Liver (tissue), 9 donors: ENCODE results near the gene NDP. TPM values are rescaled to one million over a fixed set of nuclear protein-coding genes. Genes with fewer than 3 reads are reported as not detected.
A peak's percentile ranks its signal among the peaks of the same experiment; 100 is the strongest.

Source experiments
- DNase-seq: peaks from one replicate; pipeline ENCODE4 v3.0.0-alpha.2; 2017; ENCODE audit warnings: low spot score
- H3K27ac ChIP-seq, 2 donors: one replicate each; pipeline ENCODE4 v1.7.0; 2013; ENCODE audit warnings: inconsistent platforms in 2 of 2, low read length in 2 of 2, control low read depth in 1 of 2, low read depth in 1 of 2, mild to moderate bottlenecking in 1 of 2
- H3K27me3 ChIP-seq, 4 donors: one replicate each; pipeline versions ENCODE4 v1.6.1 to v1.7.0; 2013; ENCODE audit warnings: low read length in 3 of 4, inconsistent platforms in 1 of 4, mild to moderate bottlenecking in 1 of 4, moderate library complexity in 1 of 4; ENCODE audit not compliant: control insufficient read depth in 4 of 4, insufficient read depth in 4 of 4
- H3K36me3 ChIP-seq, 4 donors: one replicate each; pipeline versions ENCODE4 v1.6.1 to v1.7.0; 2013; ENCODE audit warnings: low read length in 3 of 4, mild to moderate bottlenecking in 3 of 4, low read depth in 1 of 4, moderate library complexity in 1 of 4; ENCODE audit not compliant: control insufficient read depth in 4 of 4, insufficient read depth in 3 of 4
- H3K4me1 ChIP-seq, 4 donors: one replicate each; pipeline versions ENCODE4 v1.6.1 to v1.7.0; 2013; ENCODE audit warnings: low read length in 3 of 4, mild to moderate bottlenecking in 3 of 4, moderate library complexity in 1 of 4; ENCODE audit not compliant: control insufficient read depth in 4 of 4, insufficient read depth in 4 of 4
- H3K4me3 ChIP-seq, 3 donors: one replicate each; pipeline versions ENCODE4 v1.6.1 to v1.7.0; 2013; ENCODE audit warnings: low read length in 3 of 3, control low read depth in 1 of 3, low read depth in 1 of 3, mild to moderate bottlenecking in 1 of 3
- H3K9ac ChIP-seq, 2 donors: one replicate each; pipeline ENCODE4 v1.7.0; 2013; ENCODE audit warnings: low read length in 2 of 2, mild to moderate bottlenecking in 2 of 2, moderate library complexity in 2 of 2, control low read depth in 1 of 2, low read depth in 1 of 2
- H3K9me3 ChIP-seq, 4 donors: one replicate each; pipeline versions ENCODE4 v1.6.1 to v1.7.0; 2013; ENCODE audit warnings: low read length in 3 of 4; ENCODE audit not compliant: control insufficient read depth in 4 of 4
- EGR1 ChIP-seq, 2 donors: IDR thresholded peaks; 2 replicates each; pipeline ENCODE4 v1.6.1; 2016 to 2018; ENCODE audit warnings: antibody characterized with exemption in 2 of 2, low read depth in 2 of 2
- FOXA1 ChIP-seq: IDR thresholded peaks from 2 replicates; pipeline ENCODE4 v1.6.1; 2016; ENCODE audit warnings: antibody characterized with exemption
- FOXA2 ChIP-seq: IDR thresholded peaks from 2 replicates; pipeline ENCODE4 v1.6.1; 2016; ENCODE audit warnings: antibody characterized with exemption
- GABPA ChIP-seq, 2 donors: IDR thresholded peaks in 1 of 2; conservative IDR thresholded peaks in 1 of 2; 2 replicates each; pipeline ENCODE4 v1.6.1; 2016; ENCODE audit warnings: antibody characterized with exemption in 2 of 2, mild to moderate bottlenecking in 1 of 2, moderate library complexity in 1 of 2
- HNF4A ChIP-seq, 2 donors: conservative IDR thresholded peaks; 2 replicates each; pipeline ENCODE4 v1.6.1; 2016; ENCODE audit warnings: antibody characterized with exemption in 2 of 2, mild to moderate bottlenecking in 2 of 2
- HNF4G ChIP-seq: IDR thresholded peaks from 2 replicates; pipeline ENCODE4 v1.6.1; 2016; ENCODE audit warnings: antibody characterized with exemption
- JUND ChIP-seq, 2 donors: IDR thresholded peaks; 2 replicates each; pipeline ENCODE4 v1.6.1; 2016; ENCODE audit warnings: antibody characterized with exemption in 2 of 2
- MAX ChIP-seq: IDR thresholded peaks from 2 replicates; pipeline ENCODE4 v1.6.1; 2016; ENCODE audit warnings: antibody characterized with exemption
- RAD21 ChIP-seq, 2 donors: IDR thresholded peaks; 2 replicates each; pipeline ENCODE4 v1.6.1; 2016; ENCODE audit warnings: antibody characterized with exemption in 2 of 2, mild to moderate bottlenecking in 2 of 2
- REST ChIP-seq: IDR thresholded peaks from 2 replicates; pipeline ENCODE4 v1.6.1; 2016; ENCODE audit warnings: antibody characterized with exemption, mild to moderate bottlenecking
- RXRA ChIP-seq, 2 donors: IDR thresholded peaks; 2 replicates each; pipeline ENCODE4 v1.6.1; 2017 to 2018; ENCODE audit warnings: antibody characterized with exemption in 2 of 2, mild to moderate bottlenecking in 1 of 2
- SP1 ChIP-seq: IDR thresholded peaks from 2 replicates; pipeline ENCODE4 v1.6.1; 2018; ENCODE audit warnings: antibody characterized with exemption, mild to moderate bottlenecking
- TAF1 ChIP-seq: conservative IDR thresholded peaks from 2 replicates; pipeline ENCODE4 v1.6.1; 2016; ENCODE audit warnings: antibody characterized with exemption, mild to moderate bottlenecking
- YY1 ChIP-seq: IDR thresholded peaks from 2 replicates; pipeline ENCODE4 v1.6.1; 2016; ENCODE audit warnings: antibody characterized with exemption, mild to moderate bottlenecking
- WGBS: extraction: QIAGEN DNeasy Blood & Tissue Kit; methylation state at CpG from one replicate; pipeline ENCODE4 v1.1.7; 2013; 5-methylcytosine and 5-hydroxymethylcytosine counted together
- polyA plus RNA-seq, 2 donors: library from polyadenylated mRNA; stranded (reverse) in 1 of 2; unstranded in 1 of 2; fragments of 200-250 nt in 1 of 2; fragments of >200 nt in 1 of 2; fragmentation: Nextera tagmentation in 1 of 2; extraction: Ambion mirVana in 1 of 2; gene quantifications; one replicate each; pipeline versions ENCODE4 v1.2.1 to v1.2.3, GENCODE V29; 2013 to 2015
- total RNA-seq, 2 donors: library from RNA; depleted of rRNA; stranded (reverse); fragments of >200 nt; gene quantifications; one replicate each; pipeline ENCODE4 v1.2.3, GENCODE V29; 2014
- TF ChIP-seq, protein P1 (sequence below): IDR thresholded peaks from 2 replicates; pipeline ENCODE4 v1.6.1; 2016; ENCODE audit warnings: antibody characterized with exemption
- TF ChIP-seq, protein P2 (sequence below): IDR thresholded peaks from 2 replicates; pipeline ENCODE4 v1.6.1; 2016; ENCODE audit warnings: antibody characterized with exemption
- TF ChIP-seq, protein P3 (sequence below): fragments of 150-350 bp; IDR thresholded peaks from 2 replicates; pipeline ENCODE4 v1.5.1; 2017; ENCODE audit warnings: improper control_type of control experiment, low read depth, low read length; ENCODE audit not compliant: missing input control
- donor health status: healthy.
- donor health status: healthy.
- donor health status: healthy.
- donor health status: healthy.
- donor health status: healthy.

NDP gene
- total and polyA plus RNA-seq, 4 donors: not detected

DNA sequence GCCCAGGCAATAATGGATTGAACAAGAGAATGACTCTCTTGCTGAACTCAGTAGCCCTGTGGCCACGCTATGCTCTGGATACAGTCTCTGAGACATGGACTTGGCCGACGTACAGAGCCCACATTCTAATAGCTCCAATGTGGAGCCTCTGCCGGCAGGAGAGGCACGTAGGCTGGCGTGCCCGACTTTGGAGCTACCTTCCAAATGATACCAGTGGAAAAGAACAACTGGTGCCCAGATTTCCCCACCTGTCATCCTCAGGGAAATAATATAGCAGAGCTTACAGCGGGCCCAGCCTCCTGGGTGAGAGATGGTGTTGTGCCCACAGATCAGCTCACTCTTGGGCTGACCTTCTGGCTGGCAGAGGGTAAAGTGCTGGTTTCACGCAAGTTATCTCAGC, 10.6 kb downstream of the NDP start:
- 91% methylated on average over 9 of the region's 9 CpGs for WGBS
- Histone ChIP-seq H3K4me3 (no peak overlapping the region), H3K36me3 (no peaks in the 10 kb centered on the region), H3K4me1 (no peaks in the 10 kb centered on the region), H3K9me3 (peaks cover 0 to 4% (median 0%) of the 10 kb centered on the region in 4 donors), H3K27ac (no peak overlapping the region), H3K9ac (no peak overlapping the region), H3K27me3 (peaks cover 0 to 7% (median 0%) of the 10 kb centered on the region in 4 donors)
- DNase-seq: no peak
- no peak for TF ChIP-seq HNF4G

DNA sequence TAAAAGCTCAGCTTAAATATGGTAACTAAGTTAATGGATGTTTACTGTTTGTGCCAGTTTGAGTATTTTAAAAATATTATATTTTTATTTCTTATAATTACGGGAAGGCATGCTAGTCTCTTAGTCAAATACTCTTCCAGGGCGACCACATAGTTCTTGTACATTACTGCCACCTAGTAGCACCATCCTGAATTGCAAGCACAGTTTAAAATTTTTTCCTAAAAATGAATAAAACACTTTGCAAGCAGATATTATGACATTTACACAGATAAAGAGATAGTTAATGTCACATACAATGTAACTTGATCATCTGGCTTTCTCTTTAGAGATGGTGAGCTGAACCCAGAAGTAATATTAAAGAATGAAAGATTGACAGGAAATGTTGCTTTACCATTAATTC, 11.5 kb downstream of the NDP start:
- no peak for DNase-seq
- no peak overlapping the region for H3K4me3 ChIP-seq
- no peaks in the 10 kb centered on the region for H3K4me1 ChIP-seq
- H3K27me3 ChIP-seq: peaks cover 0 to 4% (median 0%) of the 10 kb centered on the region in 4 donors
- H3K27ac ChIP-seq: no peak overlapping the region
- H3K9ac ChIP-seq: no peak overlapping the region
- H3K36me3 ChIP-seq: no peaks in the 10 kb centered on the region
- 48% methylated on average over 2 of the region's 2 CpGs for WGBS
- no peak for TF ChIP-seq MAX
- H3K9me3 ChIP-seq: peaks cover 0 to 4% (median 0%) of the 10 kb centered on the region in 4 donors

- TF ChIP-seq RAD21 (IDR thresholded peaks at IDR 0.05) (peak; percentile 89 to 98), FOXA1 (no peak), REST (no peak), YY1 (no peak), GABPA (IDR thresholded peaks at IDR 0.05 in 1 of 2, conservative IDR thresholded peaks at IDR 0.05 in 1 of 2) (no peak), FOXA2 (no peak), HNF4A (conservative IDR thresholded peaks at IDR 0.05) (no peak), HNF4G (no peak), TAF1 (no peak), JUND (IDR thresholded peaks at IDR 0.05) (no peak), SP1 (no peak), EGR1 (IDR thresholded peaks at IDR 0.05; ENCODE audit: low read depth in 2 of 2) (no peak), RXRA (IDR thresholded peaks at IDR 0.05) (no peak)
- TF ChIP-seq, protein P1, sequence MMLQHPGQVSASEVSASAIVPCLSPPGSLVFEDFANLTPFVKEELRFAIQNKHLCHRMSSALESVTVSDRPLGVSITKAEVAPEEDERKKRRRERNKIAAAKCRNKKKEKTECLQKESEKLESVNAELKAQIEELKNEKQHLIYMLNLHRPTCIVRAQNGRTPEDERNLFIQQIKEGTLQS: no peak
- TF ChIP-seq, protein P2, sequence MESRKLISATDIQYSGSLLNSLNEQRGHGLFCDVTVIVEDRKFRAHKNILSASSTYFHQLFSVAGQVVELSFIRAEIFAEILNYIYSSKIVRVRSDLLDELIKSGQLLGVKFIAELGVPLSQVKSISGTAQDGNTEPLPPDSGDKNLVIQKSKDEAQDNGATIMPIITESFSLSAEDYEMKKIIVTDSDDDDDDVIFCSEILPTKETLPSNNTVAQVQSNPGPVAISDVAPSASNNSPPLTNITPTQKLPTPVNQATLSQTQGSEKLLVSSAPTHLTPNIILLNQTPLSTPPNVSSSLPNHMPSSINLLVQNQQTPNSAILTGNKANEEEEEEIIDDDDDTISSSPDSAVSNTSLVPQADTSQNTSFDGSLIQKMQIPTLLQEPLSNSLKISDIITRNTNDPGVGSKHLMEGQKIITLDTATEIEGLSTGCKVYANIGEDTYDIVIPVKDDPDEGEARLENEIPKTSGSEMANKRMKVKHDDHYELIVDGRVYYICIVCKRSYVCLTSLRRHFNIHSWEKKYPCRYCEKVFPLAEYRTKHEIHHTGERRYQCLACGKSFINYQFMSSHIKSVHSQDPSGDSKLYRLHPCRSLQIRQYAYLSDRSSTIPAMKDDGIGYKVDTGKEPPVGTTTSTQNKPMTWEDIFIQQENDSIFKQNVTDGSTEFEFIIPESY: no peak
- TF ChIP-seq, protein P3, sequence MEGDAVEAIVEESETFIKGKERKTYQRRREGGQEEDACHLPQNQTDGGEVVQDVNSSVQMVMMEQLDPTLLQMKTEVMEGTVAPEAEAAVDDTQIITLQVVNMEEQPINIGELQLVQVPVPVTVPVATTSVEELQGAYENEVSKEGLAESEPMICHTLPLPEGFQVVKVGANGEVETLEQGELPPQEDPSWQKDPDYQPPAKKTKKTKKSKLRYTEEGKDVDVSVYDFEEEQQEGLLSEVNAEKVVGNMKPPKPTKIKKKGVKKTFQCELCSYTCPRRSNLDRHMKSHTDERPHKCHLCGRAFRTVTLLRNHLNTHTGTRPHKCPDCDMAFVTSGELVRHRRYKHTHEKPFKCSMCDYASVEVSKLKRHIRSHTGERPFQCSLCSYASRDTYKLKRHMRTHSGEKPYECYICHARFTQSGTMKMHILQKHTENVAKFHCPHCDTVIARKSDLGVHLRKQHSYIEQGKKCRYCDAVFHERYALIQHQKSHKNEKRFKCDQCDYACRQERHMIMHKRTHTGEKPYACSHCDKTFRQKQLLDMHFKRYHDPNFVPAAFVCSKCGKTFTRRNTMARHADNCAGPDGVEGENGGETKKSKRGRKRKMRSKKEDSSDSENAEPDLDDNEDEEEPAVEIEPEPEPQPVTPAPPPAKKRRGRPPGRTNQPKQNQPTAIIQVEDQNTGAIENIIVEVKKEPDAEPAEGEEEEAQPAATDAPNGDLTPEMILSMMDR: peak; percentile 88
- H3K27ac ChIP-seq: no peak overlapping the region
- H3K9me3 ChIP-seq: peaks cover 0 to 4% (median 0%) of the 10 kb centered on the region in 4 donors
- DNase-seq: no peak
- peaks cover 0 to 2% (median 0%) of the 10 kb centered on the region in 4 donors for H3K27me3 ChIP-seq
- no peaks in the 10 kb centered on the region for H3K4me1 ChIP-seq
- no peaks in the 10 kb centered on the region for H3K36me3 ChIP-seq
- no peak overlapping the region for H3K4me3 ChIP-seq
- 1% methylated on average over 6 of the region's 6 CpGs for WGBS
- H3K9ac ChIP-seq: no peak overlapping the region
These were observed 14.7 kb downstream of the NDP start for GRCh38 chrX:43958529-43958928.
